Kidney tubule cell (primary cell): ENCODE measurements around the gene ARHGAP19.
"Not testable (repeated sequence)": the region's sequence is repeated elsewhere in the genome, so short reads cannot be mapped to it uniquely, and the experiment has no call there.

Experiments
- DNase-seq: peaks from one replicate; pipeline ENCODE4 v3.0.0-alpha.2; 2018; ENCODE audit warnings: low spot score

ARHGAP19 gene

GRCh38 chr10:97321032-97321803, 28.8 kb upstream of the ARHGAP19 start:
- no peak for DNase-seq

- no peak for DNase-seq
Measured at GRCh38 chr10:97320480-97321031, 28.1 kb upstream of the ARHGAP19 start.

- peak; percentile 51 for DNase-seq
Measured at GRCh38 chr10:97319671-97320479, 27.4 kb upstream of the ARHGAP19 start.

- DNase-seq: peak; percentile 85
Measured at GRCh38 chr10:97318772-97319651, 26.6 kb upstream of the ARHGAP19 start, which contains the start of gene FRAT1. FRAT1 (plus strand) TSS chr10:97319271; CDS start chr10:97319454, 183 bp downstream.

GRCh38 chr10:97314671-97315070, 22.2 kb upstream of the ARHGAP19 start:
- DNase-seq: no peak

GRCh38 chr10:97312897-97313296, 20.5 kb upstream of the ARHGAP19 start:
- no peak for DNase-seq

- DNase-seq: peak; percentile 59
Measured at GRCh38 chr10:97311111-97311626, 18.7 kb upstream of the ARHGAP19 start.

GRCh38 chr10:97307866-97308780, 15.7 kb upstream of the ARHGAP19 start:
- peak; percentile 35 for DNase-seq

GRCh38 chr10:97307441-97307840, 15.0 kb upstream of the ARHGAP19 start:
- DNase-seq: no peak

GRCh38 chr10:97302088-97302791, 9.8 kb upstream of the ARHGAP19 start:
- DNase-seq: no peak

GRCh38 chr10:97300980-97301379, 8.5 kb upstream of the ARHGAP19 start:
- DNase-seq: no peak

GRCh38 chr10:97298223-97298571, 5.8 kb upstream of the ARHGAP19 start:
- DNase-seq: no peak

- DNase-seq: no peak
Measured at GRCh38 chr10:97297556-97298222, 5.3 kb upstream of the ARHGAP19 start.

- DNase-seq: no peak
Measured at GRCh38 chr10:97292862-97293198, 393 bp upstream of the ARHGAP19 start.

- peak; percentile 7 for DNase-seq
Measured at GRCh38 chr10:97291357-97292096, 910 bp downstream of the ARHGAP19 start.

GRCh38 chr10:97290576-97291356, 1.7 kb downstream of the ARHGAP19 start:
- DNase-seq: not testable (repeated sequence)

GRCh38 chr10:97290076-97290475, 2.4 kb downstream of the ARHGAP19 start:
- not testable (repeated sequence) for DNase-seq

- DNase-seq: no peak
Measured at GRCh38 chr10:97280783-97281182, 11.7 kb downstream of the ARHGAP19 start.
